SK-N-SH treated with all-trans-retinoic acid at 6 μM for 48 hours (cell line): ENCODE measurements around the gene EEF1AKMT3.

Source experiments
- ATAC-seq: fragments of 200-7000 bp; cut with Tn5 transposase; 3 replicates; pipeline ENCODE4 v1.9.1; 2020; ENCODE audit warnings: mild to moderate bottlenecking, moderate library complexity
- ARNTL ChIP-seq: fragments of 450-650 bp; formaldehyde crosslinking; IDR thresholded peaks from 2 replicates; pipeline ENCODE4 v1.5.0; 2020; ENCODE audit warnings: low read depth, mild to moderate bottlenecking, moderate library complexity, borderline replicate concordance
- BACH2 ChIP-seq: fragments of 250-450 bp; sonication (Bioruptor Pico); IDR thresholded peaks from 2 replicates; pipeline ENCODE4 v1.9.0; 2021; ENCODE audit warnings: mild to moderate bottlenecking, borderline replicate concordance
- CSDC2 ChIP-seq: fragments of 250-450 bp; sonication (Bioruptor Pico); IDR thresholded peaks from 2 replicates; pipeline ENCODE4 v1.5.0; 2020; ENCODE audit warnings: mild to moderate bottlenecking, moderate library complexity
- ESRRG ChIP-seq: fragments of 250-450 bp; sonication (Bioruptor Pico); IDR thresholded peaks from 2 replicates; pipeline ENCODE4 v1.6.1; 2021; ENCODE audit warnings: mild to moderate bottlenecking
- GLIS3 ChIP-seq: fragments of 250-450 bp; sonication (Bioruptor Pico); IDR thresholded peaks from 2 replicates; pipeline ENCODE4 v1.5.0; 2020; ENCODE audit warnings: mild to moderate bottlenecking, moderate library complexity
- OSR1 ChIP-seq: fragments of 250-450 bp; sonication (Bioruptor Pico); IDR thresholded peaks from 2 replicates; pipeline ENCODE4 v1.8.0; 2022; ENCODE audit warnings: moderate library complexity, mild to moderate bottlenecking, inconsistent platforms
- PPARA ChIP-seq: fragments of 250-450 bp; sonication (Bioruptor Pico); IDR thresholded peaks from 2 replicates; pipeline ENCODE4 v1.5.0; 2020; ENCODE audit warnings: mild to moderate bottlenecking, borderline replicate concordance
- RARB ChIP-seq: fragments of 250-450 bp; sonication (Bioruptor Pico); IDR thresholded peaks from 2 replicates; pipeline ENCODE4 v1.8.0; 2021; ENCODE audit warnings: mild to moderate bottlenecking, moderate library complexity
- SNAI2 ChIP-seq: fragments of 250-450 bp; sonication (Bioruptor Pico); IDR thresholded peaks from 2 replicates; pipeline ENCODE4 v1.5.0; 2020; ENCODE audit warnings: mild to moderate bottlenecking, moderate library complexity
- TCF4 ChIP-seq: fragments of 250-450 bp; sonication (Bioruptor Pico); IDR thresholded peaks from 2 replicates; pipeline ENCODE4 v1.8.0; 2021; ENCODE audit warnings: mild to moderate bottlenecking, moderate library complexity, borderline replicate concordance
- TOX ChIP-seq: fragments of 250-450 bp; sonication (Bioruptor Pico); IDR thresholded peaks from 2 replicates; pipeline ENCODE4 v1.8.0; 2021; ENCODE audit warnings: mild to moderate bottlenecking, moderate library complexity, borderline replicate concordance
- ZC3H10 ChIP-seq: fragments of 250-450 bp; sonication (Bioruptor Pico); IDR thresholded peaks from 2 replicates; pipeline ENCODE4 v1.5.1; 2021; ENCODE audit warnings: mild to moderate bottlenecking, moderate library complexity
- ZFP3 ChIP-seq: fragments of 250-450 bp; sonication (Bioruptor Pico); IDR thresholded peaks from 2 replicates; pipeline ENCODE4 v1.5.0; 2020; ENCODE audit warnings: mild to moderate bottlenecking, moderate library complexity
- ZFP30 ChIP-seq: fragments of 450-650 bp; formaldehyde crosslinking; IDR thresholded peaks from 2 replicates; pipeline ENCODE4 v1.5.0; 2022; ENCODE audit warnings: mild to moderate bottlenecking, moderate library complexity
- ZNF565 ChIP-seq: fragments of 450-650 bp; formaldehyde crosslinking; conservative IDR thresholded peaks from 2 replicates; pipeline ENCODE4 v1.5.0; 2020; ENCODE audit warnings: low read depth, mild to moderate bottlenecking, moderate library complexity
- ZNF8 ChIP-seq: fragments of 450-650 bp; formaldehyde crosslinking; IDR thresholded peaks from 2 replicates; pipeline ENCODE4 v1.5.0; 2020; ENCODE audit warnings: mild to moderate bottlenecking, moderate library complexity
- TF ChIP-seq, protein P1 (sequence below): fragments of 250-450 bp; sonication (Bioruptor Pico); IDR thresholded peaks from 2 replicates; pipeline ENCODE4 v1.5.1; 2021; ENCODE audit warnings: mild to moderate bottlenecking, moderate library complexity
- TF ChIP-seq, protein P2 (sequence below): fragments of 250-450 bp; sonication (Bioruptor Pico); IDR thresholded peaks from 2 replicates; pipeline ENCODE4 v1.5.1; 2020; ENCODE audit warnings: low read depth, mild to moderate bottlenecking, moderate library complexity
- TF ChIP-seq, protein P3 (sequence below): fragments of 250-450 bp; sonication (Bioruptor Pico); IDR thresholded peaks from 2 replicates; pipeline ENCODE4 v1.8.0; 2020; ENCODE audit warnings: mild to moderate bottlenecking, moderate library complexity, borderline replicate concordance
- TF ChIP-seq, protein P4 (sequence below): fragments of 250-450 bp; sonication (Bioruptor Pico); IDR thresholded peaks from 2 replicates; pipeline ENCODE4 v1.8.0; 2021; ENCODE audit warnings: low read depth, mild to moderate bottlenecking, moderate library complexity, borderline replicate concordance

Gene EEF1AKMT3

DNA sequence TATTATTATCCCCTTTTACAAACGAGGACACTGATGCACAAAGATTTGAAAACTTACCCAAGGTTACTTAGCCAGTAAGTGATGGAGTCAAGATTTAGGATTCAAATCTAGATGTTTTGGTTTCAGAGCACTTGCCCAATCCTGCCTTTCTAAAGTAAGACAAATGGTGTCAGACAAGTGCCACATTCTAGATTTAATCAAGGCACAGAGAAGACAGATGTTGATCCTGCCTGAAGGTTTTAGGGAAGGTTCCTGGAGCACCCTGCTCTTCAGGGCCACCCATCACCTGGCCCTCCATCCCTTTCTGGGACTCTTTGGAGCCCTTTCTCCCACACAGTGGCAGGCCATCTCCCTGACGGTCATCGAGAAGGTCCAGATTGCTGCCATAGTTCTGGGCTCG lies 14.6 kb upstream of the EEF1AKMT3 start:
- ATAC-seq = no peak

DNA sequence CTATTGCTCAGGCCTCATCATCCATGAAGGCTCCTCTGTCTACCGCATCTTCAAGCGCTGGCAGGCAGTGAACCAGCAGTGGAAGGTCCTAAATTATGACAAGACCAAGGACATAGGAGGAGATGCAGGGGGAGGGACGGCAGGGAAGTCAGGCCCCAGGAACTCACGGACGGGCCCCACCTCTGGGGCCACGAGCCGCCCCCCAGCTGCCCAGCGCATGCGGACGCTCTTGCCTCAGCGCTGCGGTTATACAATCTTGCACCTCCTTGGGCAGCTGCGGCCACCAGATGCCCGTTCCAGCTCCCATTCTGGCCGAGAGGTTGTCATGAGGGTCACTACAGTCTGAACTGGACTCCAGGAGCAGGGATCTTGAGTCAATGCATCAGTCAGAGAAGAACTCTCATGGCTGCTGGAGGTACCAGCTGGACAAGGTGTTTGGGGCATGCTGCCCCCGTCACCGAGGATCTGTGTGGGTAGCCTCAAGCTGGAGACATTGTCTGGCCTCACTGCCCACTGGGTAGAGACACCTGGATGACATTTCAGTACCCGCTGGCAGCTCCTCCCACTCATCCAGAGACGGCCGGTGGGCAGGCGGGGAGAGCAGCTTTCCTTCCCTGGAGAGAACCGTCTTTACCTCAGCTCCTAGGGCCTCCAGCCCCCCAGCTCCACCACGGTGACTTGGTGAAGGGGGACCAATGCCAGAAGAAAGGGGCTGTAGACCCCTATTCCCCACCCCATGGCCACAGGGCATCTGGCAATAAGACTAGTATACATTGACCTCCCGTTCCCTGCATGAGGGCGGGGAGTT lies 13.7 kb upstream of the EEF1AKMT3 start:
- no peak for TF ChIP-seq SNAI2 (CRISPR knock-in tag)
- TF ChIP-seq, protein P1, sequence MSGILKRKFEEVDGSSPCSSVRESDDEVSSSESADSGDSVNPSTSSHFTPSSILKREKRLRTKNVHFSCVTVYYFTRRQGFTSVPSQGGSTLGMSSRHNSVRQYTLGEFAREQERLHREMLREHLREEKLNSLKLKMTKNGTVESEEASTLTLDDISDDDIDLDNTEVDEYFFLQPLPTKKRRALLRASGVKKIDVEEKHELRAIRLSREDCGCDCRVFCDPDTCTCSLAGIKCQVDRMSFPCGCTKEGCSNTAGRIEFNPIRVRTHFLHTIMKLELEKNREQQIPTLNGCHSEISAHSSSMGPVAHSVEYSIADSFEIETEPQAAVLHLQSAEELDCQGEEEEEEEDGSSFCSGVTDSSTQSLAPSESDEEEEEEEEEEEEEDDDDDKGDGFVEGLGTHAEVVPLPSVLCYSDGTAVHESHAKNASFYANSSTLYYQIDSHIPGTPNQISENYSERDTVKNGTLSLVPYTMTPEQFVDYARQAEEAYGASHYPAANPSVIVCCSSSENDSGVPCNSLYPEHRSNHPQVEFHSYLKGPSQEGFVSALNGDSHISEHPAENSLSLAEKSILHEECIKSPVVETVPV = no peak
- TF ChIP-seq ZFP3 (CRISPR knock-in tag) = no peak
- TF ChIP-seq, protein P2, sequence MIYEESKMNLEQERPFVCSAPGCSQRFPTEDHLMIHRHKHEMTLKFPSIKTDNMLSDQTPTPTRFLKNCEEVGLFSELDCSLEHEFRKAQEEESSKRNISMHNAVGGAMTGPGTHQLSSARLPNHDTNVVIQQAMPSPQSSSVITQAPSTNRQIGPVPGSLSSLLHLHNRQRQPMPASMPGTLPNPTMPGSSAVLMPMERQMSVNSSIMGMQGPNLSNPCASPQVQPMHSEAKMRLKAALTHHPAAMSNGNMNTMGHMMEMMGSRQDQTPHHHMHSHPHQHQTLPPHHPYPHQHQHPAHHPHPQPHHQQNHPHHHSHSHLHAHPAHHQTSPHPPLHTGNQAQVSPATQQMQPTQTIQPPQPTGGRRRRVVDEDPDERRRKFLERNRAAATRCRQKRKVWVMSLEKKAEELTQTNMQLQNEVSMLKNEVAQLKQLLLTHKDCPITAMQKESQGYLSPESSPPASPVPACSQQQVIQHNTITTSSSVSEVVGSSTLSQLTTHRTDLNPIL (CRISPR knock-in tag) = no peak
- TF ChIP-seq, protein P3, sequence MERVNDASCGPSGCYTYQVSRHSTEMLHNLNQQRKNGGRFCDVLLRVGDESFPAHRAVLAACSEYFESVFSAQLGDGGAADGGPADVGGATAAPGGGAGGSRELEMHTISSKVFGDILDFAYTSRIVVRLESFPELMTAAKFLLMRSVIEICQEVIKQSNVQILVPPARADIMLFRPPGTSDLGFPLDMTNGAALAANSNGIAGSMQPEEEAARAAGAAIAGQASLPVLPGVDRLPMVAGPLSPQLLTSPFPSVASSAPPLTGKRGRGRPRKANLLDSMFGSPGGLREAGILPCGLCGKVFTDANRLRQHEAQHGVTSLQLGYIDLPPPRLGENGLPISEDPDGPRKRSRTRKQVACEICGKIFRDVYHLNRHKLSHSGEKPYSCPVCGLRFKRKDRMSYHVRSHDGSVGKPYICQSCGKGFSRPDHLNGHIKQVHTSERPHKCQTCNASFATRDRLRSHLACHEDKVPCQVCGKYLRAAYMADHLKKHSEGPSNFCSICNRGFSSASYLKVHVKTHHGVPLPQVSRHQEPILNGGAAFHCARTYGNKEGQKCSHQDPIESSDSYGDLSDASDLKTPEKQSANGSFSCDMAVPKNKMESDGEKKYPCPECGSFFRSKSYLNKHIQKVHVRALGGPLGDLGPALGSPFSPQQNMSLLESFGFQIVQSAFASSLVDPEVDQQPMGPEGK (CRISPR knock-in tag) = no peak
- ATAC-seq = no peak

More for the DNA sequence above, 14.6 kb upstream of the EEF1AKMT3 start:
- TF ChIP-seq PPARA = no peak
- TF ChIP-seq ZFP3 (CRISPR knock-in tag) = no peak
- no peak for TF ChIP-seq GLIS3 (CRISPR knock-in tag)
- TF ChIP-seq, protein P1 = no peak
- TF ChIP-seq, protein P2 (CRISPR knock-in tag) = no peak
- no peak for TF ChIP-seq ZFP30
- TF ChIP-seq BACH2 (CRISPR knock-in tag) = no peak
- TF ChIP-seq ZNF8 = no peak
- TF ChIP-seq, protein P4, sequence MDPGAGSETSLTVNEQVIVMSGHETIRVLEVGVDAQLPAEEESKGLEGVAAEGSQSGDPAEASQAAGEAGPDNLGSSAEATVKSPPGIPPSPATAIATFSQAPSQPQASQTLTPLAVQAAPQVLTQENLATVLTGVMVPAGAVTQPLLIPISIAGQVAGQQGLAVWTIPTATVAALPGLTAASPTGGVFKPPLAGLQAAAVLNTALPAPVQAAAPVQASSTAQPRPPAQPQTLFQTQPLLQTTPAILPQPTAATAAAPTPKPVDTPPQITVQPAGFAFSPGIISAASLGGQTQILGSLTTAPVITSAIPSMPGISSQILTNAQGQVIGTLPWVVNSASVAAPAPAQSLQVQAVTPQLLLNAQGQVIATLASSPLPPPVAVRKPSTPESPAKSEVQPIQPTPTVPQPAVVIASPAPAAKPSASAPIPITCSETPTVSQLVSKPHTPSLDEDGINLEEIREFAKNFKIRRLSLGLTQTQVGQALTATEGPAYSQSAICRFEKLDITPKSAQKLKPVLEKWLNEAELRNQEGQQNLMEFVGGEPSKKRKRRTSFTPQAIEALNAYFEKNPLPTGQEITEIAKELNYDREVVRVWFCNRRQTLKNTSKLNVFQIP (CRISPR knock-in tag) = no peak
- TF ChIP-seq ESRRG (CRISPR knock-in tag) = no peak
- no peak for TF ChIP-seq OSR1 (CRISPR knock-in tag)
- TF ChIP-seq ZNF565 (CRISPR knock-in tag) = no peak
- no peak for TF ChIP-seq ZC3H10
- no peak for TF ChIP-seq CSDC2 (CRISPR knock-in tag)
- TF ChIP-seq, protein P3 (CRISPR knock-in tag) = no peak
- TF ChIP-seq TOX (CRISPR knock-in tag) = no peak
- TF ChIP-seq ARNTL (CRISPR knock-in tag) = no peak
- TF ChIP-seq RARB (CRISPR knock-in tag) = no peak
- no peak for TF ChIP-seq TCF4 (CRISPR knock-in tag)
